ENCODE measurements around the gene SNRNP27. TPM values are rescaled to one million over a fixed set of nuclear protein-coding genes. Genes with fewer than 3 reads are reported as not detected.
"Not testable (repeated sequence)": the region's sequence is repeated elsewhere in the genome, so short reads cannot be mapped to it uniquely, and the experiment has no call there.

Gene SNRNP27
- total RNA-seq, 1 experiment from 2014 or later, result 80.0 TPM

DNA sequence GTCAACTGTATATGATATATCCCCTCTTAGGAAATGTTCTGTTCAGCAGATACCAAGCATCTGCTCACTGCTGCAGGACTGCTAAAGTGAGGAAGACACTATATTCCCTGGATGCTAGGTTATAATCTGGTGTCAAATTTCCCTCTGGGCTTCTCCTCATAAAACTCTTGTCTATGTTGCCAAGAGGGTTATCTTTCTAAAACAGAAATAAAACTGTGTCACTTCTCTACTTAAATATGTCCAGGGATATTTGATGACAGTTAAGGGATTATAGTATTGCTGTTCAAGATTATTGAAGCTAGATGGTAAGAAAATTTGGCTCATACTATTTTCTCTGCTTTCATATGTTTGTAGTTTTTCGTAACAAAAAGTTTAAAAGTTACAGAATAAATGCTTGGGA, 30.5 kb upstream of the SNRNP27 start:
- Histone ChIP-seq H3K36me3 (ENCODE audit: insufficient read depth, low read length) (peaks cover 54% of the 10 kb centered on the region), H3K27me3 (ENCODE audit: low read length) (no peaks in the 10 kb centered on the region), H3K9me3 (ENCODE audit: low read length) (no peaks in the 10 kb centered on the region), H2AFZ (ENCODE audit: low read length) (no peak overlapping the region), H3K79me2 (ENCODE audit: low read length) (peaks cover 18% of the 10 kb centered on the region), H3K4me1 (ENCODE audit: low read length) (no peaks in the 10 kb centered on the region), H3K4me2 (ENCODE audit: low read depth, low read length, poor library complexity, severe bottlenecking) (no peak overlapping the region), H3K4me3 (ENCODE audit: low read length) (no peak overlapping the region), H3K9ac (ENCODE audit: low read length) (no peak overlapping the region), H3K27ac (ENCODE audit: low read length) (no peak overlapping the region), H3K9me2 (replicated peaks; ENCODE audit: insufficient read depth, low read length) (no peaks in the 10 kb centered on the region), H4K20me1 (ENCODE audit: insufficient read depth, low read depth, low read length) (no peaks in the 10 kb centered on the region)
- DNase-seq, result no peak

DNA sequence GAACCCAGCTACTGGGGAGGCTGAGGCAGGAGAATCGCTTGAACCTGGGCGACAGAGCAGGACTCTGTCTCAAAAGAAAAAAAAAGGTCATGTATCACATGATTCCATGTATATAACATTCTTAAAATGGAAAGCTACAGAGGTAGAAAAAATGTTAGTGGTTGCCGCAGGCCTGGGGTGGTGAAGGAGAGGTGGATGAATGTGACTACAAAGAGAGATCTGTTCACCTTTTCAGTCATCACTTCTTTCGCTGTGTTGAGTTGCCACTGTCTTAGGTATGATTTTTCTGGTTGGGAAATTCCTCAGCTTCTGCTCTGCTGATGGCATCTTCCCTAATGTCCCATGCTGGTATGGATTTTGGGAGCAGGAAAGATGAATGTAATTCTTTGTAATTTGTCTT, 5.3 kb upstream of the SNRNP27 start:
- Histone ChIP-seq H3K4me3 (ENCODE audit: low read length) (no peak overlapping the region), H3K4me1 (ENCODE audit: low read length) (peaks cover 15% of the 10 kb centered on the region), H3K9me3 (ENCODE audit: low read length) (peaks cover 4% of the 10 kb centered on the region; the same call in 1 of the 2 replicates), H3K36me3 (ENCODE audit: insufficient read depth, low read length) (no peaks in the 10 kb centered on the region; the same call in 1 of the 2 replicates), H2AFZ (ENCODE audit: low read length) (no peak overlapping the region), H3K9me2 (replicated peaks; ENCODE audit: insufficient read depth, low read length) (no peaks in the 10 kb centered on the region), H3K9ac (ENCODE audit: low read length) (no peak overlapping the region), H3K4me2 (ENCODE audit: low read depth, low read length, poor library complexity, severe bottlenecking) (no peak overlapping the region), H3K79me2 (ENCODE audit: low read length) (peaks cover 1% of the 10 kb centered on the region; the same call in 1 of the 2 replicates), H3K27ac (ENCODE audit: low read length) (no peak overlapping the region), H3K27me3 (ENCODE audit: low read length) (no peaks in the 10 kb centered on the region), H4K20me1 (ENCODE audit: insufficient read depth, low read depth, low read length) (no peaks in the 10 kb centered on the region)
- DNase-seq, result no peak

DNA sequence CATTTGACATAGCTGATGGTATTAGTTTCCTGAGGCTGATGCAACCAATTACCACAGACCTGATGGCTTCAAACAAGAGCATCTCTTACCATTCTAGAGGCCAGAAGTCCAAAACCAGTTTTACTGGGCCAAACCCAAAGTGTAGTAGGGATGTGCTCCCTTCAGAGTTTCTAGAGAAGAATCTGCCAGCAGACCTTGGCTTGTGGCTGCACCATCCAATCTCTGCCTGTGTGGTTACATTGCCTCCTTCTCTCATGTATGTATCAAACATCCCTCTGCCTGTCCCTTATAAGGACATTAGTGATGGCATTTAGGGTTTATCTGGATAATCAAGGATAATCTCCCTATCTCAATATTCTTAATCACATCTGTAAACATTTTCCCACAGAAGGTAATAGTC, 4.5 kb upstream of the SNRNP27 start:
- Histone ChIP-seq H3K9ac (ENCODE audit: low read length) (no peak overlapping the region), H3K27me3 (ENCODE audit: low read length) (no peaks in the 10 kb centered on the region), H3K79me2 (ENCODE audit: low read length) (peaks cover 10% of the 10 kb centered on the region), H3K4me3 (ENCODE audit: low read length) (no peak overlapping the region), H3K4me1 (ENCODE audit: low read length) (peaks cover 18% of the 10 kb centered on the region), H2AFZ (ENCODE audit: low read length) (no peak overlapping the region), H3K9me3 (ENCODE audit: low read length) (peaks cover 4% of the 10 kb centered on the region; the same call in 1 of the 2 replicates), H3K27ac (ENCODE audit: low read length) (no peak overlapping the region), H3K9me2 (replicated peaks; ENCODE audit: insufficient read depth, low read length) (no peaks in the 10 kb centered on the region), H4K20me1 (ENCODE audit: insufficient read depth, low read depth, low read length) (peaks cover 3% of the 10 kb centered on the region; the same call in 1 of the 2 replicates), H3K36me3 (ENCODE audit: insufficient read depth, low read length) (no peaks in the 10 kb centered on the region; the same call in 1 of the 2 replicates), H3K4me2 (ENCODE audit: low read depth, low read length, poor library complexity, severe bottlenecking) (no peak overlapping the region)
- no peak for DNase-seq

DNA sequence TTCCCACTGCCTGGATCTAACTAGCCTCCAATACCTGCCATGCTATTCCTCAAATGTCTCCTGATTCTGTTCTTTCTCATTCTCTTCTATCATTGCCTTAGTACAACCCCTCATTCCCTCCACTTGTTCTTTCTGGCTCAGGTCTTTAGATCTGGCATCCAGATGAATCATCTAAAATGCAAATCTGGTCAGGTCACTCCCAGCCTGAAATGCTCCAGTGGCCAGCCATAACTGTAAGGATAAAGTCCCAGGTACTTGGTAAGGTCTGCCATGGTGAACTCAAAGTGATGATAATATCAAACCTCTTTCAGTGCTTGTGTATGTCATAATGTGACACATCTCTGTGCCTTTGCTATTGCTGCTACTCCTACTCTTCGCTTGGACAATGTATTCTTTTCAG, 2.9 kb upstream of the SNRNP27 start:
- H4K20me1 ChIP-seq (ENCODE audit: insufficient read depth, low read depth, low read length), result peaks cover 7% of the 10 kb centered on the region; the same call in 1 of the 2 replicates
- peak overlapping the region; percentile 29; the same call in 1 of the 2 replicates for H3K27ac ChIP-seq (ENCODE audit: low read length)
- H2AFZ ChIP-seq (ENCODE audit: low read length), result peak overlapping the region; percentile 5; the same call in 1 of the 2 replicates
- no peaks in the 10 kb centered on the region for H3K9me2 ChIP-seq (replicated peaks; ENCODE audit: insufficient read depth, low read length)
- H3K9ac ChIP-seq (ENCODE audit: low read length), result no peak overlapping the region
- H3K9me3 ChIP-seq (ENCODE audit: low read length), result peaks cover 4% of the 10 kb centered on the region; the same call in 1 of the 2 replicates
- no peaks in the 10 kb centered on the region for H3K27me3 ChIP-seq (ENCODE audit: low read length)
- DNase-seq, result no peak
- peaks cover 32% of the 10 kb centered on the region for H3K4me1 ChIP-seq (ENCODE audit: low read length)
- no peak overlapping the region for H3K4me2 ChIP-seq (ENCODE audit: low read depth, low read length, poor library complexity, severe bottlenecking)
- peaks cover 2% of the 10 kb centered on the region for H3K36me3 ChIP-seq (ENCODE audit: insufficient read depth, low read length)
- peaks cover 26% of the 10 kb centered on the region for H3K79me2 ChIP-seq (ENCODE audit: low read length)
- no peak overlapping the region for H3K4me3 ChIP-seq (ENCODE audit: low read length)

DNA sequence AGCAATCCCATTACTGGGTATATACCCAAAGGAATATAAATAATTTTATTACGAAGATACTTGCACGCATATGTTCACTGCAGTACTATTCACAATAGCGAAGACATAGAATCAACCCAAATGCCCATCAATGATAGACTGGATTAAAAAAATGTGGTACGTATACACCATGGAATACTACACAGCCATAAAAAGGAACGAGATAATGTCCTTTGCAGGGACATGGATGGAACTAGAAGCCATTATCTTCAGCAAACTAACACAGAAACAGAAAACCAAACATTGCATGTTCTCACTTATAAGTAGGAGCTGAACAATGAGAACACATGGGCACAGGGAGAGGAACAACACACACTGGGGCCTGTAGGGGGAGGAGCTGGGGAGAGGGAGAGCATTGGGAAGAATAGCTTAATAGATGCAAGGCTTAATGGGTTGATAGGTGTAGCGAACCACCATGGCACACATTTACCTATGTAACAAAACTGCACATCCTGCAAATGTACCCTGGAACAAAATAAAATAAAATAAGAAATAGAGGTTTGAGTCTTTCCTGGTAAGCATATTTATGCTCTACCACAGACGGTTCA, 825 bp upstream of the SNRNP27 start:
- Histone ChIP-seq H3K4me3 (ENCODE audit: low read length) (peak overlapping the region; percentile 88), H3K36me3 (ENCODE audit: insufficient read depth, low read length) (peaks cover 21% of the 10 kb centered on the region), H3K4me1 (ENCODE audit: low read length) (peaks cover 46% of the 10 kb centered on the region), H2AFZ (ENCODE audit: low read length) (peak overlapping the region; percentile 78), H3K4me2 (ENCODE audit: low read depth, low read length, poor library complexity, severe bottlenecking) (peak overlapping the region; percentile 86), H3K9ac (ENCODE audit: low read length) (peak overlapping the region; percentile 76), H3K79me2 (ENCODE audit: low read length) (peaks cover 46% of the 10 kb centered on the region)
- not testable (repeated sequence) for H3K9me3 ChIP-seq (ENCODE audit: low read length); H3K27me3 ChIP-seq (ENCODE audit: low read length); H3K9me2 ChIP-seq (replicated peaks; ENCODE audit: insufficient read depth, low read length); H3K27ac ChIP-seq (ENCODE audit: low read length); H4K20me1 ChIP-seq (ENCODE audit: insufficient read depth, low read depth, low read length); DNase-seq

DNA sequence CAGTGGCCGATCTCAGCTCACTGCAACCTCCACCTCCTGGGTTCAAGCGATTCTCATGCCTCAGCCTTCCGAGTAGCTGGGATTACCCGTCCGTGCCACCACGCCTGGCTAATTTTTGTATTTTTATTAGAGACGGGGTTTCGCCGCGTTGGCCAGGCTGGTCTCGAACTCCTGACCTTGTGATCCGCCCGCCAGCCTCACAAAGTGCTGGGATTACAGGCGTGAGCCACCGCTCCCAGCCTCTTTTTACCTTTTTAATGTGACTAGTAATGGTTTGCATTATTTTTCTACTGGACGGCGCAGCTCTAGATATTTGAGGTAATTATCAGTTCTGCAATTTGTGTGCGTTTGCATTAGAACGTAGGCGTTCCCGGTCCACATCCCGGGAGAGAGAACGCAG, 981 bp downstream of the SNRNP27 start:
- H3K79me2 ChIP-seq (ENCODE audit: low read length), result peaks cover 62% of the 10 kb centered on the region
- H3K27ac ChIP-seq (ENCODE audit: low read length); DNase-seq; H3K9me2 ChIP-seq (replicated peaks; ENCODE audit: insufficient read depth, low read length); H2AFZ ChIP-seq (ENCODE audit: low read length); H3K9me3 ChIP-seq (ENCODE audit: low read length); H3K27me3 ChIP-seq (ENCODE audit: low read length); H4K20me1 ChIP-seq (ENCODE audit: insufficient read depth, low read depth, low read length): not testable (repeated sequence)
- peak overlapping the region; percentile 86 for H3K4me2 ChIP-seq (ENCODE audit: low read depth, low read length, poor library complexity, severe bottlenecking)
- H3K36me3 ChIP-seq (ENCODE audit: insufficient read depth, low read length), result peaks cover 36% of the 10 kb centered on the region
- H3K9ac ChIP-seq (ENCODE audit: low read length), result peak overlapping the region; percentile 76
- peak overlapping the region; percentile 88 for H3K4me3 ChIP-seq (ENCODE audit: low read length)
- peaks cover 55% of the 10 kb centered on the region for H3K4me1 ChIP-seq (ENCODE audit: low read length)

DNA sequence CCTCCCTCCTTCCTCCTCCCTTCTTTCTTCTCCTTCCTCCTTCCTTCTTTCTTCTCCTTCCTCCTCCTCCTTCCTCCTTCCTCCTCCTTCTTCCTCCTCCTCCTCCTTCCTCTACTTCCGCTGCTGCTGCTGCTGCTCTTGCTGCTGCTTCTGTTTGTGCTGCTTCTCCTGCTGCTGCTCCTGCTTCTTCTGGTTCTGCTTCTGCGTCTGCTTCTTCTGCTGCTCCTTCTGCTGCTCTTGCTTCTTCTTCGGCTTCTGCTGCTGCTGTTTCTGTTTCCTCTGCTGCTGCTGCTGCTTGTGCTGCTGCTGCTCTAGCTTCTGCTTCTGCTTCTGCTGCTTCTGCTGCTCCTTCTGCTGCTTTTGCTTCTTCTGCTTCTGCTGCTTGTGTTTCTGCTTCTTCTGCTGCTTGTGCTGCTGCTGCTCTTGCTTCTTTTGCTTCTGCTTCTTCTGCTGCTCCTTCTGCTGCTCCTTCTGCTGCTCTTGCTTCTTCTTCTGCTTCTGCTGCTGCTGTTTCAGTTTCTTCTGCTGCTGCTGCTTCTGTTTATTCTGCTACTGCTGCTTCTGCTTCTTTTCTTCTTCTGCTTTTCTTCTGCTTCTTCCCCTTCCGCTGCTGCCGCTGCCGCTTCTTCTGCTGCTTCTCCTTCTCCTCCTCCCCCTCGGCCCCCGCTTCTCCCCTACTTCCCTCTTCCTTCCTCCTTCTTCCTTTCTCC, 8.6 kb downstream of the SNRNP27 start:
- peak overlapping the region; percentile 67 for H3K4me3 ChIP-seq (ENCODE audit: low read length)
- H3K9me2 ChIP-seq (replicated peaks; ENCODE audit: insufficient read depth, low read length), result no peaks in the 10 kb centered on the region
- H3K4me2 ChIP-seq (ENCODE audit: low read depth, low read length, poor library complexity, severe bottlenecking), result peak overlapping the region; percentile 83
- H4K20me1 ChIP-seq (ENCODE audit: insufficient read depth, low read depth, low read length), result no peaks in the 10 kb centered on the region
- H3K9ac ChIP-seq (ENCODE audit: low read length), result peak overlapping the region; percentile 68
- H3K79me2 ChIP-seq (ENCODE audit: low read length), result peaks cover 68% of the 10 kb centered on the region
- no peaks in the 10 kb centered on the region for H3K27me3 ChIP-seq (ENCODE audit: low read length)
- H3K27ac ChIP-seq (ENCODE audit: low read length), result peak overlapping the region; percentile 91
- peak; percentile 87 for DNase-seq
- peaks cover 60% of the 10 kb centered on the region for H3K4me1 ChIP-seq (ENCODE audit: low read length)
- H2AFZ ChIP-seq (ENCODE audit: low read length), result no peak overlapping the region
- no peaks in the 10 kb centered on the region for H3K9me3 ChIP-seq (ENCODE audit: low read length)
- peaks cover 55% of the 10 kb centered on the region for H3K36me3 ChIP-seq (ENCODE audit: insufficient read depth, low read length)

DNA sequence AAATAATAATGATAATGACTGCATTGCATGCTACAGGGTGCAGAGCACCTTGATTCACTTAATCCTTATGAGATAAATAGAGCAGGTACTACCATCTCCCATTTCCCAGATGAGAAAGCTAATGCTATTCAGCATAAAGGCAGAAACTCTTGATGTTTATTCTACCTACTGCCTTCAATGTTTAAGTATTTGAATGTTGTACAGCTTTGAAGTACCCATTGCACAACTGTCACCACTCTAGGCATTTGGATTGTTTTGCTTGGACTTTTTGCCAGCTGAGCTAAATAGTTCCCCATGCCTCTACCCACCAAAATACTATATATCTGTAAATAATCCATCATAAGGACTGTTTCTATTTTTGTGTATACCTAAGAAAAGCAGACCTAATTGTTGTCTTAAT, 13.5 kb downstream of the SNRNP27 start:
- peaks cover 38% of the 10 kb centered on the region for H3K36me3 ChIP-seq (ENCODE audit: insufficient read depth, low read length)
- H3K9me2 ChIP-seq (replicated peaks; ENCODE audit: insufficient read depth, low read length), result no peaks in the 10 kb centered on the region
- no peak overlapping the region for H3K4me3 ChIP-seq (ENCODE audit: low read length)
- H3K9me3 ChIP-seq (ENCODE audit: low read length), result no peaks in the 10 kb centered on the region
- H3K79me2 ChIP-seq (ENCODE audit: low read length), result peaks cover 28% of the 10 kb centered on the region
- DNase-seq, result no peak
- no peaks in the 10 kb centered on the region for H4K20me1 ChIP-seq (ENCODE audit: insufficient read depth, low read depth, low read length)
- H2AFZ ChIP-seq (ENCODE audit: low read length), result no peak overlapping the region
- H3K27ac ChIP-seq (ENCODE audit: low read length), result no peak overlapping the region
- H3K4me2 ChIP-seq (ENCODE audit: low read depth, low read length, poor library complexity, severe bottlenecking), result no peak overlapping the region
- H3K9ac ChIP-seq (ENCODE audit: low read length), result no peak overlapping the region
- peaks cover 28% of the 10 kb centered on the region for H3K4me1 ChIP-seq (ENCODE audit: low read length)
- H3K27me3 ChIP-seq (ENCODE audit: low read length), result no peaks in the 10 kb centered on the region
